Spleen (tissue), 11 donors: ENCODE data around the gene ZNRF3. TPM values are rescaled to one million over a fixed set of nuclear protein-coding genes. Genes with fewer than 3 reads are reported as not detected.

Experiments
- DNase-seq: peaks from one replicate; pipeline ENCODE4 v3.0.0-alpha.2; 2020
- H3K27ac ChIP-seq, 8 donors: fragments of 200-600 bp; sonication (generic) in 7 of 8; 1 replicate in 4 of 8; 2 replicates in 4 of 8; pipeline versions ENCODE4 v1.5.0 to v1.8.0; 2016 to 2021; ENCODE audit warnings: inconsistent platforms in 4 of 8, mild to moderate bottlenecking in 4 of 8, moderate library complexity in 1 of 8
- H3K27me3 ChIP-seq, 7 donors: fragments of 200-600 bp; sonication (generic) in 6 of 7; replicated peaks in 1 of 7; 1 replicate in 4 of 7; 2 replicates in 3 of 7; pipeline versions ENCODE4 v1.5.0 to v1.8.0; 2016 to 2021; ENCODE audit warnings: inconsistent platforms in 3 of 7, mild to moderate bottlenecking in 1 of 7
- H3K36me3 ChIP-seq, 6 donors: fragments of 200-600 bp; sonication (generic) in 5 of 6; 1 replicate in 4 of 6; 2 replicates in 2 of 6; pipeline versions ENCODE4 v1.5.0 to v1.8.0; 2016 to 2021; ENCODE audit warnings: inconsistent platforms in 2 of 6
- H3K4me1 ChIP-seq, 6 donors: fragments of 200-600 bp; sonication (generic) in 5 of 6; 1 replicate in 3 of 6; 2 replicates in 3 of 6; pipeline versions ENCODE4 v1.5.0 to v1.8.0; 2016 to 2021; ENCODE audit warnings: inconsistent platforms in 3 of 6
- H3K4me3 ChIP-seq, 8 donors: fragments of 200-600 bp; sonication (generic) in 7 of 8; 1 replicate in 4 of 8; 2 replicates in 4 of 8; pipeline versions ENCODE4 v1.5.0 to v1.8.0; 2016 to 2021; ENCODE audit warnings: inconsistent platforms in 4 of 8, mild to moderate bottlenecking in 4 of 8, moderate library complexity in 2 of 8
- H3K9me3 ChIP-seq, 8 donors: fragments of 200-600 bp; sonication (generic) in 7 of 8; 1 replicate in 4 of 8; 2 replicates in 4 of 8; pipeline versions ENCODE4 v1.5.0 to v1.8.0; 2016 to 2021; ENCODE audit warnings: inconsistent platforms in 4 of 8
- CTCF ChIP-seq, 11 experiments: fragments of 200-600 bp in 7 of 11; fragments of 450-650 bp in 4 of 11; sonication (generic) in 4 of 11; IDR thresholded peaks in 8 of 11; conservative IDR thresholded peaks in 3 of 11; 1 replicate in 7 of 11; 2 replicates in 4 of 11; pipeline versions ENCODE4 v1.4.0 to v1.8.0; 2016 to 2021; ENCODE audit warnings: antibody characterized with exemption in 11 of 11, inconsistent platforms in 4 of 11, mild to moderate bottlenecking in 1 of 11
- POLR2A ChIP-seq, 3 donors: fragments of 450-650 bp; IDR thresholded peaks; one replicate each; pipeline ENCODE4 v1.5.1; 2017; ENCODE audit warnings: antibody characterized with exemption in 3 of 3, mild to moderate bottlenecking in 1 of 3
- POLR2AphosphoS5 ChIP-seq, 3 donors: sonication (generic); formaldehyde crosslinking; IDR thresholded peaks; one replicate each; pipeline ENCODE4 v1.5.1; 2017; ENCODE audit warnings: antibody characterized with exemption in 3 of 3
- WGBS, 5 donors: extraction: QIAGEN DNeasy Blood & Tissue Kit in 3 of 5; methylation state at CpG; one replicate each; pipeline versions ENCODE4 v1.1.5 to v1.1.7; 2013 to 2018; 5-methylcytosine and 5-hydroxymethylcytosine counted together
- intact Hi-C: fragments of 100-400 bp; cut with DNase I; formaldehyde crosslinking; loops from one replicate; pipeline ENCODE4 v1.15.0; 2023; ENCODE audit warnings: low total_unique reads
- polyA plus RNA-seq, 3 donors: library from polyadenylated mRNA; stranded (reverse); fragments of 200-250 nt; gene quantifications; one replicate each; pipeline ENCODE4 v1.2.1, GENCODE V29; 2013
- total RNA-seq, 7 donors: library from RNA; depleted of rRNA in 3 of 7; stranded (reverse); fragments of >200 nt in 3 of 7; fragmentation: NEBNext Ultra II Directional in 4 of 7; extraction: Animal tissue kit (Norgen Biotek cat#: 25700) in 4 of 7; gene quantifications; one replicate each; pipeline versions ENCODE4 v1.1.0 to v1.2.1, GENCODE V29; 2016 to 2021
- donor health status: healthy with polysubstance abuse.
- donor health status: DM: no; HTN: no; CAD: no; lungs with moderate emphysema.
- donor health status: DM: no; HTN: no; CAD: no.
- donor health status: Bipolar disorder and iron deficiency.
- donor health status: healthy.
- donor health status: DM: no; HTN: no; CAD: no.
- donor health status: DM: yes; HTN: yes; CAD: no.

The ZNRF3 gene
- total and polyA plus RNA-seq, 10 donors: 0.15 to 4.5 (median 2.6) TPM

GRCh38 chr22:28942333-28942732 lies 59.0 kb downstream of the ZNRF3 start:
- TF ChIP-seq POLR2A (IDR thresholded peaks at IDR 0.05) (no peak), CTCF (IDR thresholded peaks at IDR 0.05 in 8 of 11, conservative IDR thresholded peaks at IDR 0.05 in 3 of 11) (no peak), POLR2AphosphoS5 (IDR thresholded peaks at IDR 0.05) (no peak)
- DNase-seq: no peak
- H3K27ac ChIP-seq: no peak overlapping the region
- H3K36me3 ChIP-seq: no peaks in the 10 kb centered on the region
- 94 to 96% (median 95%) methylated on average over 5 of the region's 5 CpGs for WGBS, 5 donors
- H3K4me3 ChIP-seq: no peak overlapping the region
- no peaks in the 10 kb centered on the region for H3K27me3 ChIP-seq
- peaks cover 0 to 14% (median 8%) of the 10 kb centered on the region in 8 donors for H3K9me3 ChIP-seq
- peaks cover 0 to 23% (median 1%) of the 10 kb centered on the region in 6 donors for H3K4me1 ChIP-seq
- intact Hi-C loops: no loop called here

- Histone ChIP-seq H3K36me3 (no peaks in the 10 kb centered on the region), H3K27ac (no peak overlapping the region), H3K27me3 (no peaks in the 10 kb centered on the region), H3K4me3 (no peak overlapping the region), H3K9me3 (peaks cover 0 to 20% (median 13%) of the 10 kb centered on the region in 8 donors), H3K4me1 (peaks cover 0 to 23% (median 1%) of the 10 kb centered on the region in 6 donors)
- intact Hi-C loops: no loop called here
- WGBS, 5 donors: 62 to 69% (median 67%) methylated on average over 7 of the region's 7 CpGs
- no peak for DNase-seq
- no peak for TF ChIP-seq POLR2AphosphoS5 (IDR thresholded peaks at IDR 0.05)
- TF ChIP-seq CTCF (IDR thresholded peaks at IDR 0.05 in 8 of 11, conservative IDR thresholded peaks at IDR 0.05 in 3 of 11): no peak
- no peak for TF ChIP-seq POLR2A (IDR thresholded peaks at IDR 0.05)
Measured at GRCh38 chr22:28942801-28943500, 59.6 kb downstream of the ZNRF3 start.

- no peak for TF ChIP-seq CTCF (IDR thresholded peaks at IDR 0.05 in 8 of 11, conservative IDR thresholded peaks at IDR 0.05 in 3 of 11)
- no peak for TF ChIP-seq POLR2AphosphoS5 (IDR thresholded peaks at IDR 0.05)
- no peak for TF ChIP-seq POLR2A (IDR thresholded peaks at IDR 0.05)
- no peak for DNase-seq
- Histone ChIP-seq H3K4me3 (no peak overlapping the region), H3K9me3 (peaks cover 0 to 23% (median 15%) of the 10 kb centered on the region in 8 donors), H3K36me3 (no peaks in the 10 kb centered on the region), H3K27ac (no peak overlapping the region), H3K27me3 (no peaks in the 10 kb centered on the region), H3K4me1 (peaks cover 0 to 23% (median 1%) of the 10 kb centered on the region in 6 donors)
- WGBS, 5 donors: 79 to 85% (median 82%) methylated on average over 2 of the region's 2 CpGs
- intact Hi-C loops: no loop called here
Measured at GRCh38 chr22:28943501-28943879, 60.1 kb downstream of the ZNRF3 start.

- peaks cover 0 to 26% (median 3%) of the 10 kb centered on the region in 6 donors for H3K4me1 ChIP-seq
- H3K36me3 ChIP-seq: no peaks in the 10 kb centered on the region
- no peak for DNase-seq
- H3K4me3 ChIP-seq: no peak overlapping the region
- TF ChIP-seq POLR2AphosphoS5 (IDR thresholded peaks at IDR 0.05) (no peak), POLR2A (IDR thresholded peaks at IDR 0.05) (no peak), CTCF (IDR thresholded peaks at IDR 0.05 in 8 of 11, conservative IDR thresholded peaks at IDR 0.05 in 3 of 11) (no peak)
- no peak overlapping the region for H3K27ac ChIP-seq
- H3K9me3 ChIP-seq: peaks cover 0 to 23% (median 15%) of the 10 kb centered on the region in 8 donors
- peaks cover 0 to 7% (median 0%) of the 10 kb centered on the region in 7 donors for H3K27me3 ChIP-seq
- intact Hi-C loops: no loop called here
- 95 to 100% (median 97%) methylated on average over 1 of the region's 1 CpG for WGBS, 5 donors
Measured at GRCh38 chr22:28947125-28947524, 63.8 kb downstream of the ZNRF3 start.
